Left lung (tissue), 10 donors: Measurements from ENCODE around the gene TAF1L. TPM values are rescaled to one million over a fixed set of nuclear protein-coding genes. Genes with fewer than 3 reads are reported as not detected.
"Not testable (repeated sequence)": the region's sequence is repeated elsewhere in the genome, so short reads cannot be mapped to it uniquely, and the experiment has no call there.

ENCODE experiments used
- ATAC-seq: fragments of 200-7000 bp; cut with Tn5 transposase; one replicate; pipeline ENCODE4 v1.9.1; 2020; ENCODE audit warnings: moderate library complexity
- DNase-seq, 4 donors: peaks; one replicate each; pipeline ENCODE4 v3.0.0-alpha.2; 2013 to 2020
- H3K27ac ChIP-seq, 2 donors: fragments of 200-600 bp; sonication (generic) in 1 of 2; one replicate each; pipeline versions ENCODE4 v1.5.0 to v1.8.0; 2020 to 2021
- H3K27me3 ChIP-seq, 2 donors: fragments of 200-600 bp; sonication (generic) in 1 of 2; one replicate each; pipeline versions ENCODE4 v1.5.0 to v1.8.0; 2020 to 2021
- H3K36me3 ChIP-seq, 2 donors: fragments of 200-600 bp; sonication (generic) in 1 of 2; one replicate each; pipeline versions ENCODE4 v1.5.0 to v1.8.0; 2020 to 2021
- H3K4me1 ChIP-seq, 2 donors: fragments of 200-600 bp; one replicate each; pipeline ENCODE4 v1.8.0; 2021
- H3K4me3 ChIP-seq, 2 donors: fragments of 200-600 bp; sonication (generic) in 1 of 2; one replicate each; pipeline versions ENCODE4 v1.5.0 to v1.8.0; 2020 to 2021; ENCODE audit warnings: mild to moderate bottlenecking in 1 of 2
- H3K9me3 ChIP-seq, 2 donors: fragments of 200-600 bp; sonication (generic) in 1 of 2; one replicate each; pipeline versions ENCODE4 v1.5.0 to v1.8.0; 2020 to 2021
- CTCF ChIP-seq, 2 donors: fragments of 200-600 bp; sonication (generic) in 1 of 2; IDR thresholded peaks; one replicate each; pipeline versions ENCODE4 v1.5.0 to v1.8.0; 2021; ENCODE audit warnings: antibody characterized with exemption in 2 of 2
- intact Hi-C, 2 donors: fragments of 100-400 bp; cut with DNase I; formaldehyde crosslinking; loops; one replicate each; pipeline versions ENCODE4 v1.11.2 to v1.14.2; 2022
- polyA plus RNA-seq, 6 donors: library from polyadenylated mRNA; unstranded; fragments of 120-200 nt; gene quantifications; one replicate each; pipeline ENCODE4 v1.2.1, GENCODE V29; 2013; ENCODE audit not compliant: insufficient read length in 6 of 6
- total RNA-seq, 2 donors: library from RNA; stranded (reverse); fragmentation: NEBNext Ultra II Directional; extraction: Animal tissue kit (Norgen Biotek cat#: 25700); gene quantifications; one replicate each; pipeline ENCODE4 v1.2.1, GENCODE V29; 2021
- donor health status: DM: no; HTN: yes; CAD: no.
- donor health status: DM: no; HTN: no; CAD: no.

Gene TAF1L
- total and polyA plus RNA-seq, 8 donors = 0.03 to 0.22 (median 0.11) TPM; not detected in 1

- H3K27ac ChIP-seq = no peak overlapping the region
- H3K9me3 ChIP-seq = no peaks in the 10 kb centered on the region
- no peaks in the 10 kb centered on the region for H3K4me1 ChIP-seq
- no peaks in the 10 kb centered on the region for H3K36me3 ChIP-seq
- no peak overlapping the region for H3K4me3 ChIP-seq
- intact Hi-C loops = no loop called here
- no peaks in the 10 kb centered on the region for H3K27me3 ChIP-seq
- TF ChIP-seq CTCF (IDR thresholded peaks at IDR 0.05) = no peak
- DNase-seq = no peak
- ATAC-seq = no peak
These were observed 28.7 kb downstream of the TAF1L start for GRCh38 chr9:32606811-32607210.

GRCh38 chr9:32603914-32604852 lies 31.3 kb downstream of the TAF1L start:
- no peak overlapping the region for H3K27ac ChIP-seq
- DNase-seq = no peak
- ATAC-seq = no peak
- H3K27me3 ChIP-seq = no peaks in the 10 kb centered on the region
- no peaks in the 10 kb centered on the region for H3K36me3 ChIP-seq
- no peak overlapping the region for H3K4me3 ChIP-seq
- TF ChIP-seq CTCF (IDR thresholded peaks at IDR 0.05) = no peak
- intact Hi-C loops = no loop called here
- H3K9me3 ChIP-seq = no peaks in the 10 kb centered on the region
- no peaks in the 10 kb centered on the region for H3K4me1 ChIP-seq

GRCh38 chr9:32599021-32599420 lies 36.4 kb downstream of the TAF1L start:
- intact Hi-C loops, H3K9me3 ChIP-seq, H3K36me3 ChIP-seq, H3K4me1 ChIP-seq, DNase-seq, H3K4me3 ChIP-seq, H3K27me3 ChIP-seq, ATAC-seq, H3K27ac ChIP-seq: not testable (repeated sequence)

- no peak for TF ChIP-seq CTCF (IDR thresholded peaks at IDR 0.05)
- Histone ChIP-seq H3K9me3 (no peaks in the 10 kb centered on the region), H3K4me1 (no peaks in the 10 kb centered on the region), H3K27ac (no peak overlapping the region), H3K4me3 (no peak overlapping the region), H3K27me3 (no peaks in the 10 kb centered on the region), H3K36me3 (no peaks in the 10 kb centered on the region)
- no peak for ATAC-seq
- intact Hi-C loops = no loop called here
- no peak for DNase-seq
These were observed 38.5 kb downstream of the TAF1L start for GRCh38 chr9:32596936-32597335.

- H3K4me1 ChIP-seq = no peaks in the 10 kb centered on the region
- intact Hi-C loops = no loop called here
- ATAC-seq = no peak
These were observed 39.2 kb downstream of the TAF1L start for GRCh38 chr9:32596096-32596865.

More at GRCh38 chr9:32596096-32596865, 39.2 kb downstream of the TAF1L start:
- H3K27ac ChIP-seq = no peak overlapping the region
- DNase-seq = no peak
- no peaks in the 10 kb centered on the region for H3K9me3 ChIP-seq
- no peaks in the 10 kb centered on the region for H3K27me3 ChIP-seq
- H3K4me3 ChIP-seq = no peak overlapping the region
- no peak for TF ChIP-seq CTCF (IDR thresholded peaks at IDR 0.05)
- H3K36me3 ChIP-seq = no peaks in the 10 kb centered on the region
